Dermis microvascular lymphatic vessel endothelial cell (primary cell): ENCODE measurements around the gene ITIH3. TPM values are rescaled to one million over a fixed set of nuclear protein-coding genes. Genes with fewer than 3 reads are reported as not detected.

ENCODE experiments used
- DNase-seq, 2 donors: peaks; one replicate each; pipeline versions ENCODE4 v3.0.0 to v3.0.0-alpha.2; 2010; ENCODE audit warnings: low read depth in 2 of 2
- total RNA-seq: library from RNA; depleted of rRNA; stranded (reverse); fragments of >200 nt; gene quantifications from 2 replicates; pipeline ENCODE4 v1.2.1, GENCODE V29; 2014

ITIH3 gene
- total RNA-seq, 1 donor from 2014 or later = 0.64 TPM

DNA sequence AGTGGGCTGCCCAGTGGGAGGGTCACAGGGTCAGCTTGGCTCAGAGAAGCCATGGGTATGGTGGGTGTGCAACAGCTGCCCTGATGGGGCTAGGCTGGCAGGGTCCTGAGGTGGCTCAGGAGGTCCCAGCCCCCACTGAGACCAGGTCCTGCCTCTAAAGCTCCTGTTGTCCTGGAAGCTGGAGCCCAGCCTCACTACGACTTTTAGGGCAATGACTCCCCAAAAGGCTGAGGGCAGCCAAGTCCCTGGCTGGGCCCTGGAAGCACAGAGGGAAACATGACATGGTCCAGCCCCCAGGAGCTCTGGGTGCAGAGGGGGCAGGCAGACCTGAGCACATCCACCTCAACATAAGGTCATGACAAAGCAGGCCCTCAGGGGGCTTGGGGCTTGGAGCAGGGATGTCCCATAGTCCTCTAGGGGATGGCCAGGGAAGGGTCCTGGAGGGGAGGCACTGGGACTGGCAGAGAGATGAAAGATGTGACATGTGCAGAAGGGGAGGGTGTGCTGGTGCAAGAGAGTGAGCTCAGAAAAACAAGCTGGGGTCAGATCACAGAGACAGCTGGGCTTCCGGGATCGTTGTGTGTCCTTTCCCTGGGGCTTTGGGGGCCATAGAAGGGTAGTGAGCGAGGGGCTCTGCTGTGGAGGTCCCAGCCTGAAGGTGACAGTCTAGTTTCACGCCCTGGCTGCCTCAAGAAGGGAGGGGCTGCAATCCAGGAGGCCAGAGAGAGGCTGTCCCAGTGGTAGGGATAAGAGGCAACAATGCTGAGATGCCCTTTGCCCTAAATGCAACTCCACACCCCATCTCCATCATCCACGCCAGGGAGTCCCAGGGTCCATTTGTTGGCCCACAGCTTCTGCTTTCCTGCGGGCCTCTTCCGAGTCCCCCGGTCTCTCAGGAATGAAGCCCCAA lies 639 bp upstream of the ITIH3 start:
- no peak for DNase-seq

- no peak for DNase-seq
Measured at GRCh38 chr3:52795298-52795900, 803 bp downstream of the ITIH3 start.

DNA sequence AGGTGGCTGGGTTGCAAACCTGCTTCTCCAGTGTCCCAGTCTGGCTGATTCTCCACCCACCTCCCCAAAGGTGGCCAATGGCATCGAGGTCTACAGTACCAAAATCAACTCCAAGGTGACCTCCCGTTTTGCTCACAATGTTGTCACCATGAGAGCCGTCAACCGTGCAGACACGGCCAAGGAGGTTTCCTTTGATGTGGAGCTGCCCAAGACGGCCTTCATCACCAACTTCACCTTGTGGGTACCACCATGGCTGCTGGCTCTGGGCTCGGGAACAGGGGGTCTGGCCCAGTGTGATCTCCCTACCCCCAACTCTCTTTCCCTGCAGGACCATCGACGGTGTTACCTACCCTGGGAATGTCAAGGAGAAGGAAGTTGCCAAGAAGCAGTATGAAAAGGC lies 1.8 kb downstream of the ITIH3 start:
- no peak for DNase-seq

- DNase-seq = no peak
Measured at GRCh38 chr3:52798376-52798977, 3.9 kb downstream of the ITIH3 start.

DNA sequence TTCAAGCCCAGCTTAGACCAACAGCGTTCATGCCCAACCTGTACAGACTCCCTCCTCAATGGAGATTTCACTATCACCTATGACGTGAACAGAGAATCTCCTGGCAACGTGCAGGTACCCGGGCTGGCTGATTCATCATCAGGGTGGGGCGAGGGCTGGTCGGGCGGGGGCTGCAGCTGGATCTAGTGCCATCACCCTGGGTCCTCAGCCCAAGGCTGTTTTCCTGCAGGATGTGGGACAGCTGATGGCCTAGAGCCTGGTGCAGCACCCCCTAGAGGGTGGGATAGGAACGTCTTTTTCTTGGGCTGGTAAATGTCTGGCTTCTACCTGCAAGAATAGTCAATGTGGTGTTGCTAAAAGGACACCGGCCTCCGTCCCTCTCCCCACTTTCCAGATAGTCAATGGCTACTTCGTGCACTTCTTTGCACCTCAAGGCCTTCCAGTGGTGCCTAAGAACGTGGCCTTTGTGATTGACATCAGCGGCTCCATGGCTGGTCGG lies 4.4 kb downstream of the ITIH3 start:
- peak; percentile 6 to 39 for DNase-seq

DNA sequence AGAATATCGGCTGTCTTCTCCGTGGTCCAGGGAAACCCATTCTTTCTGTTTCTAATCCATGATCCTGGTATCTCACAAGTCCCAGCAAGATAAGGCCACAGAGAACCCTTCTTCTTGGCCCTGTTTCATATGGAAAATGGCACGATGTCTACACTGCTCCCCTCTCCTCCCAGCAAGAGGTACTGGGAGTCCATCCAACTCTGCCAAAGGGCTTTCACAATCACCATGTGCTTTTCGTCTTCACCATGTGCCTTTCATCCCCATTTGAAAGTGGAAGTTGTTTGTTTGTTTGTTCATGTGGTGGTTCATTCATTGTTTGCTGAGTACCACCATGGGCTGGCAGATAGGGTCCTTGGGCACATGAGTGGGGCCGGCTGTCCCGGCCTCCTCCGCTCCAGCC lies 5.5 kb downstream of the ITIH3 start:
- DNase-seq = no peak

- DNase-seq = no peak
Measured at GRCh38 chr3:52801839-52802238, 7.2 kb downstream of the ITIH3 start.

- no peak for DNase-seq
Measured at GRCh38 chr3:52805270-52806039, 10.9 kb downstream of the ITIH3 start.

- no peak for DNase-seq
Measured at GRCh38 chr3:52809149-52809548, 14.6 kb downstream of the ITIH3 start.

- DNase-seq = peak in 1 of 2 donors; percentile 11
Measured at GRCh38 chr3:52809662-52810377, 15.2 kb downstream of the ITIH3 start.

GRCh38 chr3:52810923-52811322 lies 16.3 kb downstream of the ITIH3 start:
- DNase-seq = no peak

DNA sequence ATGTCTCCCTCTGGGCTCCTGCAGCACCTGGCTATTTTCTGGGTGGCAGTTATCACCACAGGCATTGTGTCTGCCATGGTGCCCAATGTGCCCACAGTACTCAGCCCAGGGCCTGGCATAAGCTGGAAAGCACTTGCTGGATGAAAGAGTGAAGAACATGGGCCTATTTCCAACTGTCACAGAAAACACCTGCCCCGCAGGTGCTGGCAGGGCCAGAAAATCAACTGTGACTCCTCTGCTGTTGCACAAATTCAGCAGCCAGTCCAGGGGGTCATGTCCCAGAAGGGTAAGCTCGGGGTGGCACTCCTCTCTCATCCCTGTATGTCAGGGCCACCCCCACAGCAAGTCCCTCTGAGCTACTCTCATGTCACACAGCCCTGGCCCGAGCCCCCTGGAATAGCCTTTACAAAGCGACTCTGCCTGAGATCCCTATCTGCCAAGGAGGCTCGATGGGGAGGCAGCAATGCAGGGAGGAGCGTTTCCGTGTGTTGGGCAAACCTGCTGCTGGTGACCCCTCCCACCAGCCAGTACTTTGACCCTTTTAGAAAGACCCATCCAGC lies 16.9 kb downstream of the ITIH3 start:
- no peak for DNase-seq

- no peak for DNase-seq
Measured at GRCh38 chr3:52813810-52814209, 19.2 kb downstream of the ITIH3 start.

DNA sequence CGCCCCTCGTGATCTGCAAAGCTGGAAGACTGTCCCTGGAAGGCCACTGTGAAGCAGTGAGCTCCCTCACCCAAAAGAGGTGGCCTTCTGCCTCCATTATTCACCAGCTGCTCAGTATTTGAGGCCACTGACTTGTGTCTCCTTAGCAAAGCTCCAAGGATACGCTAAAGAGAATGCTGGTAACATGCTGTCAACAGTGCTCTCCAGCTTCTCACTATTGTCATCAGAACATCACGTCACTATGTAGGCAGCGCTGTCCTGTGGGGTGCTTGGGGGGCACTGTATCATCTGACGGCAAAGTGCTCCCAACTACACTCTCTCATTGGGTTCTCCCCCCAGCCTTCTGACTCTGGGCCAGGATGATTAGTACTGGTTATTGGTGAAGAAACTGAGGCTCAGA lies 21.6 kb downstream of the ITIH3 start:
- no peak for DNase-seq

DNA sequence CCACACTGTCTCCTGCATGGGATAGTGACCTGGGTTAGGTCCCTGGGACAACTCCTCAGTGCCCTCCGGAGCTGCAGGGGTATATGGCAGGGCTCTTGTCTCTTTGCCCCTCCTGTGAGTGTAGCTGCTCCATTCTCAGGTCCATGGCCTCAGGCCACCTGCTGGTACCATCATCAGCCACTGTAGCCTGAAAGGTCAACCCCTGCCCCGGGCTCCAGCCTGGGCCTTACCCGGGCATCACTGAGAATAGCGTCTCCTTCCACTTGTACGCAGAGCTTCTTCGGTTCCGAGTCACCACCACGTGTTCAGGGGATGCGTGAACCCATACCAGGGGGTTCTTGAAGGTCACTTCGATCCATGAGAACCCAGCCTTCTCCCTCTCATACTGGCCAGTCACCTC lies 22.1 kb downstream of the ITIH3 start:
- no peak for DNase-seq

GRCh38 chr3:52817221-52817620 lies 22.6 kb downstream of the ITIH3 start:
- DNase-seq = no peak

DNA sequence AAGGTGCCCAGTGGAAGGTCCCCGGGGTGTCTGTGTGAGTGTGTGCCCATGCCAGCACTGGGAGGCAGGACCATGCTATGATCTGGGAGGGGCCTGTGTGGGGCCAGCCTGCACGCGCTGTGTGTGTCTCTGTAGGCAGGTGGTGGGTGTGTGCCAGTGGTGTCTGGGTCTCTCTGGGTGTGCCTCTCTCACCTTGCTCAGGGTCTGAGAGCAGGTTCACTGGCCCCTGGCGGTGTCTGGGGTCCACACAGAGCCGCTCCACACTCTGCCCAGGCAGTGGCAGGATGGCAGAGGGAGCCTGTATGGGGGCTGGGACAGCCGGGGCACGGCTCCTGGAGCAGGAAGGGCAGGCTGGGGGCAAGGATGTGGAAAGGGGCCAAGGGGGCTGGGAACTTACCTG lies 23.3 kb downstream of the ITIH3 start:
- no peak for DNase-seq

- no peak for DNase-seq
Measured at GRCh38 chr3:52819936-52820335, 25.3 kb downstream of the ITIH3 start.

DNA sequence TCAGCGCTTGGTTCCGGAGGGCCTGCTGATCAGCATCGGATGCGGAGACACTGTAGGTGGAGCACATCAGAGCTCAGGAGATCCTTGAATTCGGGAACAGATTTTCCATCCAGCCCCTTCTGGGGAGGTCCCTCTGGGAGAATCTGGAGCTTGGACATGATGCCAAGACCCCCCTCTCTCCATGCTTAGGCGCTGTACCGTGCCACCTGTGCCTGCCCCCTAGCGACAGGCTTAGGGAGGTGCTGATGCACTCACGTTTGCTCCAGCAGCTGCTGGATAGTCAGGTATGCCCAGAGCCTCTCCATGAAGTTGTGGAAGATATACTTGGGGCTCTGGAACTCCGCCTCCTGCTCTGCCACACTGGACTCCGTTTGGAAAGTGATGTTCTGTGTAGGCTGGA lies 26.1 kb downstream of the ITIH3 start:
- peak in 1 of 2 donors; percentile 46 for DNase-seq

GRCh38 chr3:52822363-52822762 lies 27.8 kb downstream of the ITIH3 start:
- DNase-seq = no peak

GRCh38 chr3:52824037-52824436 lies 29.4 kb downstream of the ITIH3 start:
- DNase-seq = no peak
